Mesenchymal stem cell (in vitro differentiated cells and primary cell): ENCODE results near the gene ZNF276.

ENCODE experiments used
- DNase-seq: peaks from one replicate; pipeline ENCODE4 v3.0.0-alpha.2; 2013
- H2AFZ ChIP-seq: one replicate; pipeline ENCODE4 v1.6.1; 2013; ENCODE audit warnings: low read depth, mild to moderate bottlenecking, control low read depth, inconsistent platforms, low read length, moderate library complexity
- H2AK5ac ChIP-seq: 2 replicates; pipeline ENCODE4 v1.6.1; 2013; ENCODE audit warnings: low read length, moderate library complexity, mild to moderate bottlenecking, inconsistent platforms; ENCODE audit not compliant: severe bottlenecking
- H2BK120ac ChIP-seq: one replicate; pipeline ENCODE4 v1.6.1; 2013; ENCODE audit warnings: low read depth, mild to moderate bottlenecking, inconsistent platforms, low read length, moderate library complexity
- H2BK12ac ChIP-seq, 2 experiments: one replicate each; pipeline ENCODE4 v1.6.1; 2013; ENCODE audit warnings: inconsistent platforms in 2 of 2, low read length in 2 of 2, mild to moderate bottlenecking in 2 of 2, moderate library complexity in 2 of 2, control low read depth in 1 of 2
- H2BK15ac ChIP-seq: one replicate; pipeline ENCODE4 v1.6.1; 2013; ENCODE audit warnings: mild to moderate bottlenecking, low read depth, inconsistent platforms; ENCODE audit not compliant: poor library complexity, severe bottlenecking
- H2BK5ac ChIP-seq: 2 replicates; pipeline ENCODE4 v1.6.1; 2013; ENCODE audit warnings: low read depth, mild to moderate bottlenecking, low read length, control low read depth, inconsistent platforms; ENCODE audit not compliant: poor library complexity, severe bottlenecking
- H3K14ac ChIP-seq, 2 experiments: one replicate each; pipeline ENCODE4 v1.6.1; 2013; ENCODE audit warnings: inconsistent platforms in 2 of 2, low read length in 2 of 2, control low read depth in 1 of 2, mild to moderate bottlenecking in 1 of 2, moderate library complexity in 1 of 2
- H3K18ac ChIP-seq, 2 experiments: one replicate each; pipeline ENCODE4 v1.6.1; 2013; ENCODE audit warnings: inconsistent platforms in 2 of 2, low read length in 2 of 2, control low read depth in 1 of 2, low read depth in 1 of 2, mild to moderate bottlenecking in 1 of 2
- H3K23ac ChIP-seq, 2 experiments: one replicate each; pipeline ENCODE4 v1.6.1; 2013; ENCODE audit warnings: inconsistent platforms in 2 of 2, low read length in 2 of 2, mild to moderate bottlenecking in 2 of 2, moderate library complexity in 2 of 2, control low read depth in 1 of 2
- H3K27ac ChIP-seq: 2 replicates; pipeline ENCODE4 v1.5.1; 2013; ENCODE audit warnings: mild to moderate bottlenecking, moderate library complexity, low read length, control low read depth, inconsistent platforms; ENCODE audit not compliant: poor library complexity, severe bottlenecking
- H3K27me3 ChIP-seq, 2 experiments: 2 replicates each; pipeline versions ENCODE4 v1.6.1 to v1.7.0; 2013; ENCODE audit warnings: low read length in 2 of 2, mild to moderate bottlenecking in 2 of 2, moderate library complexity in 2 of 2, control low read depth in 1 of 2, inconsistent platforms in 1 of 2; ENCODE audit not compliant: control insufficient read depth in 1 of 2, insufficient read depth in 1 of 2
- H3K36me3 ChIP-seq, 2 experiments: 2 replicates each; pipeline versions ENCODE4 v1.6.1 to v1.7.0; 2013; ENCODE audit warnings: low read length in 2 of 2, control low read depth in 1 of 2, inconsistent platforms in 1 of 2, low read depth in 1 of 2, mild to moderate bottlenecking in 1 of 2; ENCODE audit not compliant: insufficient read depth in 2 of 2, control insufficient read depth in 1 of 2
- H3K4ac ChIP-seq, 2 experiments: one replicate each; pipeline ENCODE4 v1.6.1; 2013; ENCODE audit warnings: inconsistent platforms in 2 of 2, low read length in 2 of 2, mild to moderate bottlenecking in 2 of 2, moderate library complexity in 2 of 2, control low read depth in 1 of 2, low read depth in 1 of 2
- H3K4me1 ChIP-seq: 2 replicates; pipeline ENCODE4 v1.6.1; 2013; ENCODE audit warnings: low read depth, low read length, control low read depth; ENCODE audit not compliant: control insufficient read depth, insufficient read depth
- H3K4me2 ChIP-seq: 2 replicates; pipeline ENCODE4 v1.6.1; 2013; ENCODE audit warnings: low read length, mild to moderate bottlenecking, inconsistent platforms; ENCODE audit not compliant: poor library complexity, severe bottlenecking
- H3K4me3 ChIP-seq, 2 experiments: 2 replicates each; pipeline versions ENCODE4 v1.5.1 to v1.7.0; 2013; ENCODE audit warnings: low read length in 2 of 2, mild to moderate bottlenecking in 2 of 2, control low read depth in 1 of 2, low read depth in 1 of 2; ENCODE audit not compliant: insufficient read depth in 1 of 2
- H3K79me1 ChIP-seq: replicated peaks from 2 replicates; pipeline ENCODE4 v1.6.1; 2013; ENCODE audit warnings: mild to moderate bottlenecking, control low read depth, low read length, inconsistent platforms; ENCODE audit not compliant: poor library complexity, severe bottlenecking
- H3K9ac ChIP-seq: 2 replicates; pipeline ENCODE4 v1.7.0; 2013; ENCODE audit warnings: mild to moderate bottlenecking, low read length, moderate library complexity
- H3K9me3 ChIP-seq: 2 replicates; pipeline ENCODE4 v1.7.0; 2013; ENCODE audit warnings: mild to moderate bottlenecking, low read length; ENCODE audit not compliant: control insufficient read depth
- H4K8ac ChIP-seq: one replicate; pipeline ENCODE4 v1.6.1; 2013; ENCODE audit warnings: inconsistent platforms, mild to moderate bottlenecking, low read length, moderate library complexity
- H4K91ac ChIP-seq: one replicate; pipeline ENCODE4 v1.6.1; 2013; ENCODE audit warnings: mild to moderate bottlenecking, low read length, inconsistent platforms
- WGBS: methylation state at CpG from one replicate; pipeline ENCODE4 v1.1.7; 2013; ENCODE audit warnings: mixed read lengths; 5-methylcytosine and 5-hydroxymethylcytosine counted together

The ZNF276 gene

DNA sequence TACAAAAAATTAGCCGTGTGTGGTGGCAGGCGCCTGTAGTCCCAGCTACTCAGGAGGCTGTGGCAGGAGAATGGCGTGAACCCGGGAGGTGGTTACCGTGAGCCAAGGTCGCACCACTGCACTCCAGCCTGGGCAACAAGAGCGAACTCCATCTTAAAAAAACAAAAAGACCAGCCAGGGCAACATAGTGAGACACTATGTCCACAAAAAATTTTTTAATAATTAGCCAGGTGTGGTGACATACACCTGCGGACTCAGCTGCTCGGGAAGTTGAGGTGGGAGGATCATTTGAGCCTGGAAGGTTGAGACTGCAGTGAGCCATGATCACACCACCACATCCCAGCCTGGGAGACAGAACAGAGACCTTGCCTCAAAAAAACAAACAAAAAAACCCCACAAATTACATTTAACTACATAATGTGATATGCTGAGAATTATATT, 66.0 kb downstream of the ZNF276 start:
- H3K79me1 ChIP-seq, result peaks cover 8% of the 10 kb centered on the region
- 97% methylated on average over 6 of the region's 9 CpGs for WGBS
- no peaks in the 10 kb centered on the region for H3K27me3 ChIP-seq
- H3K23ac ChIP-seq, result no peak overlapping the region
- no peak overlapping the region for H2BK12ac ChIP-seq
- no peak for DNase-seq
- H3K9ac ChIP-seq, result no peak overlapping the region
- H3K27ac ChIP-seq, result no peak overlapping the region
- H4K91ac ChIP-seq, result no peak overlapping the region
- no peak overlapping the region for H2BK5ac ChIP-seq
- H2AFZ ChIP-seq, result no peak overlapping the region
- H3K4me2 ChIP-seq, result no peak overlapping the region
- no peak overlapping the region for H2BK15ac ChIP-seq
- no peak overlapping the region for H3K4me3 ChIP-seq
- no peak overlapping the region for H3K14ac ChIP-seq
- H3K36me3 ChIP-seq, result peaks cover 10 to 38% of the 10 kb centered on the region in 2 experiments
- no peak overlapping the region for H4K8ac ChIP-seq
- no peak overlapping the region for H2AK5ac ChIP-seq
- no peaks in the 10 kb centered on the region for H3K4me1 ChIP-seq
- H2BK120ac ChIP-seq, result no peak overlapping the region
- H3K4ac ChIP-seq, result no peak overlapping the region
- no peaks in the 10 kb centered on the region for H3K9me3 ChIP-seq
- no peak overlapping the region for H3K18ac ChIP-seq
